ENCODE measurements around the gene SERPINB8. TPM values are rescaled to one million over a fixed set of nuclear protein-coding genes. Genes with fewer than 3 reads are reported as not detected.

Gene SERPINB8
- total RNA-seq, 1 donor from 2014 or later: 0.34 TPM

DNA sequence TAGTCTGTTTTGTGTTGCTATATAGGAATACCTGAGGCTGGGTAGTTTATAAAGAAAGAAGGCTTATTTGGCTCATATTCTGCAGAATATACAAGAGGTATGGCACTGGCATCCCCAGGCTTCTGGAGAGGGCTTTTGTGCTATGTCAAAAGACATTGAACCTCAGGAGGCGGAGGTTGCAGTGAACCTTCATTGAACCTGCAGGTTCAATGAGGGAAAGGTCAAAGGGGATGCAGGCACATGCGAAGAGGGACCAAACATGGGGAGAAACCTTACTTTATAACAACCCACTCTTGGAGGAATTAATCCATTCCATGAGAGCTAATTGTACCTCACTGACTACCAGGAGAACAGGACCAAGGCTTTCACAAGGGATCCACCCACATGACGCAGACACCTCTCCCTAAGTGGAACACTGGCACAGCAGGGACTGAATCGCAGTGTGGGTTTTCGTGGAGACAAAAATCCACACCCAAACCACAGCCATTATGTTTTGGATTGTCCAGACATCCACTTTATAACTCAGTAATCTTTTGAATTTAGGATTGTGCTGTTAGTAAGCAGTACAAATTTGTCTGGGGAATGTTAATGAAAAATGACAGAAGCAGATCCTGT, 4.1 kb upstream of the SERPINB8 start:
- Histone ChIP-seq H3K27ac (no peak overlapping the region), H4K20me1 (ENCODE audit: low read depth) (no peaks in the 10 kb centered on the region), H2AFZ (replicated peaks) (no peak overlapping the region), H3K9ac (no peak overlapping the region), H3K9me3 (ENCODE audit: low read depth) (no peaks in the 10 kb centered on the region), H3K4me2 (no peak overlapping the region), H3K36me3 (no peaks in the 10 kb centered on the region), H3K79me2 (ENCODE audit: low read depth) (no peaks in the 10 kb centered on the region), H3K27me3 (no peaks in the 10 kb centered on the region), H3F3A (ENCODE audit: low read depth) (peaks cover 8% of the 10 kb centered on the region), H3K4me1 (peaks cover under 1% of the 10 kb centered on the region), H3K4me3 (no peak overlapping the region)
- Mint-ChIP-seq H3K9me3 (no peaks in the 10 kb centered on the region), H3K27me3 (ENCODE audit: insufficient read depth, low read depth) (peaks cover 9% of the 10 kb centered on the region), H3K36me3 (no peaks in the 10 kb centered on the region), H3K4me3 (no peak overlapping the region), H3K27ac (no peak overlapping the region), H3K4me1 (peaks cover 14% of the 10 kb centered on the region)
- TF ChIP-seq, protein P1, sequence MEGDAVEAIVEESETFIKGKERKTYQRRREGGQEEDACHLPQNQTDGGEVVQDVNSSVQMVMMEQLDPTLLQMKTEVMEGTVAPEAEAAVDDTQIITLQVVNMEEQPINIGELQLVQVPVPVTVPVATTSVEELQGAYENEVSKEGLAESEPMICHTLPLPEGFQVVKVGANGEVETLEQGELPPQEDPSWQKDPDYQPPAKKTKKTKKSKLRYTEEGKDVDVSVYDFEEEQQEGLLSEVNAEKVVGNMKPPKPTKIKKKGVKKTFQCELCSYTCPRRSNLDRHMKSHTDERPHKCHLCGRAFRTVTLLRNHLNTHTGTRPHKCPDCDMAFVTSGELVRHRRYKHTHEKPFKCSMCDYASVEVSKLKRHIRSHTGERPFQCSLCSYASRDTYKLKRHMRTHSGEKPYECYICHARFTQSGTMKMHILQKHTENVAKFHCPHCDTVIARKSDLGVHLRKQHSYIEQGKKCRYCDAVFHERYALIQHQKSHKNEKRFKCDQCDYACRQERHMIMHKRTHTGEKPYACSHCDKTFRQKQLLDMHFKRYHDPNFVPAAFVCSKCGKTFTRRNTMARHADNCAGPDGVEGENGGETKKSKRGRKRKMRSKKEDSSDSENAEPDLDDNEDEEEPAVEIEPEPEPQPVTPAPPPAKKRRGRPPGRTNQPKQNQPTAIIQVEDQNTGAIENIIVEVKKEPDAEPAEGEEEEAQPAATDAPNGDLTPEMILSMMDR (IDR thresholded peaks at IDR 0.05): no peak
- no peak for TF ChIP-seq EZH2 (IDR thresholded peaks at IDR 0.05)
- no peak for DNase-seq (ENCODE audit: low spot score)

DNA sequence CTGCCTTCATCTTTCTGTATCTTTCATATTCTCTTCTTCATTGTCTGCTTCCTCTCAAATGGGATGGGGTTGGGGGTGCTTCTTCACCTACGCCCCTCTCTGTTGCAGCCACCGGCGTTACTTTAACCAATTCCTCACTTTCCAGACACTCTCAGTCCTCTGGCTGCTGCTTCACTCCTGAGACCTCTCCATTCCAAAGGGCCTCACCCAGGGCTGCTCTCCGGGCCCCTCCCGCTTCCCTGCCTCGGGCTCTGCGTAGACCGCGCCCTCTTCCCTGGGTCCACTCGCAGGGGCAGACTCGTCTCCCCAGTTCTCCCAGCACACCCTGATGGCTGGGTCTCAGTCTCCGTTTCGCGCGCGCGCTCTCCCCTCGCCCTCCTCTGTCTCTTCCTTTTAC, 926 bp downstream of the SERPINB8 start:
- DNase-seq (ENCODE audit: low spot score): peak; percentile 48
- peaks cover 14% of the 10 kb centered on the region for H3K27me3 ChIP-seq
- peaks cover 6% of the 10 kb centered on the region for H3K27me3 Mint-ChIP-seq (ENCODE audit: insufficient read depth, low read depth)
- H3K4me1 ChIP-seq: peaks cover 10% of the 10 kb centered on the region
- no peaks in the 10 kb centered on the region for H3K9me3 Mint-ChIP-seq
- peak overlapping the region; percentile 33 for H3K27ac ChIP-seq
- H3K9me3 ChIP-seq (ENCODE audit: low read depth): no peaks in the 10 kb centered on the region
- H3K27ac Mint-ChIP-seq: peak overlapping the region; percentile 93
- no peaks in the 10 kb centered on the region for H4K20me1 ChIP-seq (ENCODE audit: low read depth)
- H3K9ac ChIP-seq: peak overlapping the region; percentile 25
- no peaks in the 10 kb centered on the region for H3K36me3 ChIP-seq
- H3K4me3 Mint-ChIP-seq: peak overlapping the region; percentile 96
- H2AFZ ChIP-seq (replicated peaks): peak overlapping the region; percentile 83
- peaks cover 16% of the 10 kb centered on the region for H3F3A ChIP-seq (ENCODE audit: low read depth)
- no peaks in the 10 kb centered on the region for H3K79me2 ChIP-seq (ENCODE audit: low read depth)
- H3K4me1 Mint-ChIP-seq: peaks cover 20% of the 10 kb centered on the region
- no peaks in the 10 kb centered on the region for H3K36me3 Mint-ChIP-seq
- TF ChIP-seq, protein P1 (IDR thresholded peaks at IDR 0.05): no peak
- TF ChIP-seq EZH2 (IDR thresholded peaks at IDR 0.05) (no peak), EZH2phosphoT487 (IDR thresholded peaks at IDR 0.05) (no peak)
- H3K4me3 ChIP-seq: peak overlapping the region; percentile 73
- H3K4me2 ChIP-seq: peak overlapping the region; percentile 85

DNA sequence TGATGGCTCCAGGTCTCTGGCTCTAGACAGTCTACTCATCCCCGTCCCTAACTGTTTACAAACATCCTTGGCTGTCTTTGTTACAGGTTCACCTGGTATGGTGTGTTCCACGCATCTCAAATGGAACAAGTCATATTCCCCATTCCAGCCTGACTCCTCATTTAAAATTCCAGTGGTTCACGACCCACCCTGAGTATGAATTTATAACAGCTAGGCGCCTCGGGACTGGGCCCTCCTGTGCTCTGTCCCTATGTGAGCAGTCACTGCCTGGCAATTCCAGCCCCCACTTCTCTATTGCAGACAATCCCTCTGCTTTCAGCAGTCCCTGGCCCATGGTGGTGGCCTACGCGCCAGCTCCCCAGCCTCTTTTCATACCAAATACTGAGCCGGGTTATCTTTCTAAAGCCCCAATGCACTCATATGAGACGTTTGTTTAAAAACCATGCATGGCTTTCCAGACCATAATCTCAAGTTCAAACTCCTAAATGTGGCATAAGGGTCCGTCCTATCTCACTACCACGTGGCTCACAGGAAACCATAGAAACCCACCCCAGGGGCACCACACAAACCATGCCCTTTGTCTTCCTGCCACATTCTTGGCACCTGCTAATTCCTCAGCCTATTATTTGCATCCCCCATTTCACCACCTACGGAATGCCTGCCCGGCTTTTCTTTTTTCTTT, 1.6 kb downstream of the SERPINB8 start:
- Mint-ChIP-seq H3K9me3 (no peaks in the 10 kb centered on the region), H3K27ac (peak overlapping the region; percentile 93), H3K4me3 (peak overlapping the region; percentile 96), H3K36me3 (no peaks in the 10 kb centered on the region), H3K27me3 (ENCODE audit: insufficient read depth, low read depth) (peaks cover 6% of the 10 kb centered on the region), H3K4me1 (peaks cover 19% of the 10 kb centered on the region)
- no peaks in the 10 kb centered on the region for H3K9me3 ChIP-seq (ENCODE audit: low read depth)
- TF ChIP-seq EZH2phosphoT487 (IDR thresholded peaks at IDR 0.05): no peak
- no peak for TF ChIP-seq EZH2 (IDR thresholded peaks at IDR 0.05)
- TF ChIP-seq, protein P1 (IDR thresholded peaks at IDR 0.05): no peak
- peak overlapping the region; percentile 85 for H3K4me2 ChIP-seq
- DNase-seq (ENCODE audit: low spot score): no peak
- peak overlapping the region; percentile 33 for H3K27ac ChIP-seq
- H3K4me3 ChIP-seq: peak overlapping the region; percentile 73
- H3K9ac ChIP-seq: no peak overlapping the region
- H3K27me3 ChIP-seq: peaks cover 18% of the 10 kb centered on the region
- H3F3A ChIP-seq (ENCODE audit: low read depth): peaks cover 16% of the 10 kb centered on the region
- peak overlapping the region; percentile 83 for H2AFZ ChIP-seq (replicated peaks)
- H3K36me3 ChIP-seq: no peaks in the 10 kb centered on the region
- H3K79me2 ChIP-seq (ENCODE audit: low read depth): no peaks in the 10 kb centered on the region
- peaks cover 10% of the 10 kb centered on the region for H3K4me1 ChIP-seq
- H4K20me1 ChIP-seq (ENCODE audit: low read depth): no peaks in the 10 kb centered on the region
